NCI-H82 (cell line): Measurements from ENCODE around the gene MTUS2.

Experiments used
- DNase-seq: peaks from one replicate; lab custom pipeline; 2025; lab: John Stamatoyannopoulos, UW

The MTUS2 gene

GRCh38 chr13:29451976-29452375 is 631.8 kb downstream of the MTUS2 start:
- DNase-seq = no peak

GRCh38 chr13:29452773-29453616 is 632.9 kb downstream of the MTUS2 start:
- DNase-seq = no peak

GRCh38 chr13:29453617-29454011 is 633.5 kb downstream of the MTUS2 start:
- DNase-seq = no peak

- DNase-seq = peak; percentile 72
Measured at GRCh38 chr13:29454931-29455481, 634.9 kb downstream of the MTUS2 start.

- DNase-seq = no peak
Measured at GRCh38 chr13:29456419-29456818, 636.3 kb downstream of the MTUS2 start.

GRCh38 chr13:29457299-29457698 is 637.2 kb downstream of the MTUS2 start:
- no peak for DNase-seq

- no peak for DNase-seq
Measured at GRCh38 chr13:29458419-29458818, 638.3 kb downstream of the MTUS2 start.

- no peak for DNase-seq
Measured at GRCh38 chr13:29459813-29460355, 639.7 kb downstream of the MTUS2 start.

- no peak for DNase-seq
Measured at GRCh38 chr13:29464105-29464679, 644.1 kb downstream of the MTUS2 start.

GRCh38 chr13:29465741-29466293 is 645.7 kb downstream of the MTUS2 start:
- no peak for DNase-seq

GRCh38 chr13:29471551-29471950 is 651.4 kb downstream of the MTUS2 start:
- DNase-seq = no peak

GRCh38 chr13:29472332-29472961 is 652.3 kb downstream of the MTUS2 start:
- peak; percentile 88 for DNase-seq

GRCh38 chr13:29473166-29473565 is 653.0 kb downstream of the MTUS2 start:
- no peak for DNase-seq

GRCh38 chr13:29474991-29475390 is 654.9 kb downstream of the MTUS2 start:
- no peak for DNase-seq

- no peak for DNase-seq
Measured at GRCh38 chr13:29476046-29476445, 655.9 kb downstream of the MTUS2 start.

- DNase-seq = no peak
Measured at GRCh38 chr13:29479716-29480492, 659.8 kb downstream of the MTUS2 start.

GRCh38 chr13:29480893-29481525 is 660.9 kb downstream of the MTUS2 start:
- DNase-seq = no peak

- DNase-seq = no peak
Measured at GRCh38 chr13:29481603-29482002, 661.5 kb downstream of the MTUS2 start.

GRCh38 chr13:29482504-29482903 is 662.4 kb downstream of the MTUS2 start:
- no peak for DNase-seq

GRCh38 chr13:29483211-29483610 is 663.1 kb downstream of the MTUS2 start:
- no peak for DNase-seq

- DNase-seq = no peak
Measured at GRCh38 chr13:29483623-29484022, 663.5 kb downstream of the MTUS2 start.
